Measurements from ENCODE around the gene PLXNA1.

PLXNA1 gene

GRCh38 chr3:126968391-126969390 is 14.2 kb upstream of the PLXNA1 start:
- no peak for DNase-seq

GRCh38 chr3:126969586-126969985 is 13.3 kb upstream of the PLXNA1 start:
- no peak for DNase-seq

- DNase-seq: no peak
These were observed 12.8 kb upstream of the PLXNA1 start for GRCh38 chr3:126970101-126970500.

- DNase-seq: no peak
These were observed 12.0 kb upstream of the PLXNA1 start for GRCh38 chr3:126970921-126971320.

- no peak for DNase-seq
These were observed 11.0 kb upstream of the PLXNA1 start for GRCh38 chr3:126971891-126972351.

GRCh38 chr3:126972866-126973265 is 10.0 kb upstream of the PLXNA1 start:
- no peak for DNase-seq

- DNase-seq: no peak
These were observed 9.1 kb upstream of the PLXNA1 start for GRCh38 chr3:126973814-126974213.

- no peak for DNase-seq
These were observed 8.2 kb upstream of the PLXNA1 start for GRCh38 chr3:126974756-126975155.

- no peak for DNase-seq
These were observed 6.0 kb upstream of the PLXNA1 start for GRCh38 chr3:126976906-126977305.

GRCh38 chr3:126977821-126978220 is 5.1 kb upstream of the PLXNA1 start:
- no peak for DNase-seq

GRCh38 chr3:126978291-126978690 is 4.6 kb upstream of the PLXNA1 start:
- no peak for DNase-seq

GRCh38 chr3:126979046-126979628 is 3.8 kb upstream of the PLXNA1 start:
- no peak for DNase-seq

- no peak for DNase-seq
These were observed 2.6 kb upstream of the PLXNA1 start for GRCh38 chr3:126980266-126980811.

- no peak for DNase-seq
These were observed 817 bp upstream of the PLXNA1 start for GRCh38 chr3:126982126-126982470.

GRCh38 chr3:126983276-126983652 is 349 bp downstream of the PLXNA1 start:
- no peak for DNase-seq

GRCh38 chr3:126983653-126984390 is 907 bp downstream of the PLXNA1 start:
- peak; percentile 87 for DNase-seq

GRCh38 chr3:126984391-126985131 is 1.6 kb downstream of the PLXNA1 start:
- peak; percentile 44 for DNase-seq

- peak; percentile 42 for DNase-seq
These were observed 2.4 kb downstream of the PLXNA1 start for GRCh38 chr3:126985132-126985985.

GRCh38 chr3:126986001-126986400 is 3.1 kb downstream of the PLXNA1 start:
- DNase-seq: no peak

GRCh38 chr3:126987129-126987528 is 4.2 kb downstream of the PLXNA1 start:
- no peak for DNase-seq

- no peak for DNase-seq
These were observed 4.7 kb downstream of the PLXNA1 start for GRCh38 chr3:126987596-126987995.
